PC-3 (cell line): ENCODE data around the gene ARHGEF17. TPM values are rescaled to one million over a fixed set of nuclear protein-coding genes. Genes with fewer than 3 reads are reported as not detected.

Experiments
- ATAC-seq: fragments of 200-7000 bp; cut with Tn5 transposase; 2 replicates; pipeline ENCODE4 v1.9.1; 2020; ENCODE audit warnings: mild to moderate bottlenecking, moderate library complexity
- BruUV-seq: library from RNA; stranded (reverse); fragments of 400-500 nt; replicated peaks from 2 replicates; lab custom pipeline; 2021; lab: Mats Ljungman, UMichigan
- CTCF ChIA-PET: fragments of 300-600 bp; sonication (Branson Sonifier 250); formaldehyde crosslinking; loops from one replicate; lab custom pipeline; 2022; ENCODE audit warnings: antibody characterized with exemption; lab: Charles Lee
- POLR2A ChIA-PET: fragments of 300-600 bp; sonication (Branson Sonifier 250); formaldehyde crosslinking; loops from one replicate; lab custom pipeline; 2022; ENCODE audit warnings: antibody characterized with exemption; ENCODE audit not compliant: unreplicated experiment; lab: Charles Lee
- DNase-seq: peaks from one replicate; pipeline ENCODE4 v3.0.0-alpha.2; 2015
- H2AFZ ChIP-seq: fragments of 300-600 bp; sonication (generic); 2 replicates; pipeline ENCODE4 v1.6.0; 2016; ENCODE audit warnings: antibody characterized with exemption, low read length
- H3F3A ChIP-seq: fragments of 300-600 bp; sonication (generic); one replicate; pipeline ENCODE4 v1.6.0; 2017; ENCODE audit warnings: antibody characterized with exemption, low read length, control low read depth, mild to moderate bottlenecking; ENCODE audit not compliant: unreplicated experiment
- H3K27ac ChIP-seq: fragments of 300-600 bp; sonication (generic); 2 replicates; pipeline ENCODE4 v1.5.1; 2016; ENCODE audit warnings: mild to moderate bottlenecking, low read length
- H3K27me3 ChIP-seq: fragments of 300-600 bp; sonication (generic); 2 replicates; pipeline ENCODE4 v1.6.1; 2016; ENCODE audit warnings: low read length, mixed read lengths
- H3K36me3 ChIP-seq: fragments of 300-600 bp; sonication (generic); 2 replicates; pipeline ENCODE4 v1.6.1; 2016; ENCODE audit warnings: low read depth, mixed run types, low read length, mixed read lengths
- H3K4me1 ChIP-seq: fragments of 300-600 bp; sonication (generic); 2 replicates; pipeline ENCODE4 v1.5.1; 2016; ENCODE audit warnings: low read length; ENCODE audit not compliant: insufficient read depth
- H3K4me2 ChIP-seq: fragments of 300-600 bp; sonication (generic); 2 replicates; pipeline ENCODE4 v1.6.0; 2016; ENCODE audit warnings: low read length
- H3K4me3 ChIP-seq: fragments of 300-600 bp; sonication (generic); 2 replicates; pipeline ENCODE4 v1.5.1; 2016; ENCODE audit warnings: mild to moderate bottlenecking, low read length, mixed read lengths
- H3K79me2 ChIP-seq: fragments of 300-600 bp; sonication (generic); 2 replicates; pipeline ENCODE4 v1.6.1; 2017; ENCODE audit warnings: low read length, mixed read lengths
- H3K9ac ChIP-seq: fragments of 300-600 bp; sonication (generic); 2 replicates; pipeline ENCODE4 v1.6.0; 2016; ENCODE audit warnings: mild to moderate bottlenecking, low read length
- H3K9me2 ChIP-seq: fragments of 300-600 bp; sonication (generic); replicated peaks from 2 replicates; pipeline ENCODE4 v1.6.1; 2016; ENCODE audit warnings: mixed run types, low read length, mixed read lengths
- H3K9me3 ChIP-seq: fragments of 300-600 bp; sonication (generic); 2 replicates; pipeline ENCODE4 v1.6.1; 2016; ENCODE audit warnings: low read length, mixed read lengths
- H4K20me1 ChIP-seq: fragments of 300-600 bp; sonication (generic); 2 replicates; pipeline ENCODE4 v1.6.1; 2016; ENCODE audit warnings: low read length, mixed read lengths
- CTCF ChIP-seq: fragments of 300-600 bp; sonication (generic); conservative IDR thresholded peaks from 2 replicates; pipeline ENCODE4 v1.5.1; 2017; ENCODE audit warnings: antibody characterized with exemption, low read depth, mild to moderate bottlenecking, low read length
- EZH2 ChIP-seq: fragments of 300-600 bp; sonication (generic); IDR thresholded peaks from one replicate; pipeline ENCODE4 v1.6.1; 2017; ENCODE audit warnings: antibody characterized with exemption, mild to moderate bottlenecking, low read length; ENCODE audit not compliant: unreplicated experiment
- EZH2phosphoT487 ChIP-seq: fragments of 300-600 bp; sonication (generic); IDR thresholded peaks from 2 replicates; pipeline ENCODE4 v1.6.1; 2018; ENCODE audit warnings: mild to moderate bottlenecking, antibody characterized with exemption, low read length, borderline replicate concordance
- intact Hi-C: fragments of 100-400 bp; cut with micrococcal nuclease; formaldehyde crosslinking; loops from 2 replicates; pipeline ENCODE4 v1.9.0; 2023
- total RNA-seq: library from RNA; depleted of rRNA; stranded (reverse); fragments of >200 nt; gene quantifications from 2 replicates; pipeline ENCODE4 v1.2.3, GENCODE V29; 2014

ARHGEF17 gene
- total RNA-seq, 1 experiment from 2014 or later: 6.2 TPM

- CTCF ChIA-PET: no interaction called here
- H3K9ac ChIP-seq: no peak overlapping the region
- intact Hi-C loops: no loop called here
Measured at GRCh38 chr11:73414977-73415651, 107.0 kb downstream of the ARHGEF17 start.

DNA sequence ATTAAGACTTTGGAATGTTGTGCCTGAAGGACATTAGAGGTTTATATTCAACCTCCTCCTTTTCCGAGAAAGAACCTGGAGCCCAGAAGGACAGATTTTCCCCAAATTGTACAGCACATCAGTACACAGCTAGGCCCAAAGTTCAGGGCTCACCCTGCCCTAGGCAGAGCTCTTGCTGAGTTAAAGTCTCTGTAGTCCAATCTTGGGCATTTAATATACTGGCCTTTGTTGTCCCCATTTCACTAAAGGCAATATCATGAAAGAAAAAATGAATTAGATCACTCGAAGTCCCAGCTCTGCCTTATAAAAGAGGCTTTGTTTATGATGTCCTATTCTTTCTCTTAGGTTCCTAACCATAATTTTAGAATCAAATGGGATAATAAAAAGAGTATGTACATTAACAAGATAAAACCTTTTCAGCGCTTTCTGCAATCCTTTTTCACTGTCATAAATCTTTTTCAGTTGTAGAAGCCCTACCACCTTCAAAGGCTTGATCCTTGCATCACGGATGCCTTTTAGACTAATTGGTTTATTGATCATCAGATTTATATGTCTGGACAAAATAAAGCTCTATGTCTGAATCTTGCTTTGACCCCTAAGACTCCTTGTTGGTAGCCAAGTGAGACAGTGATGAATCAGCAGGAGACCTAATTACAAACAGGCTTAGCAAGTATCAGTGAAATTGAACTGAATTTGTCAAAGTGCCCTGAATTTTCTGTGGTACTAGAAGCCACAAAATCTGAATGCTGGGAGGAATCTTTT, 108.0 kb downstream of the ARHGEF17 start:
- CTCF ChIA-PET: no interaction called here
- no TSS peak for BruUV-seq
- H3K9ac ChIP-seq: no peak overlapping the region
- H3K9me2 ChIP-seq: no peaks in the 10 kb centered on the region
- peaks cover 22% of the 10 kb centered on the region for H3K4me1 ChIP-seq
- no peaks in the 10 kb centered on the region for H3K9me3 ChIP-seq
- H4K20me1 ChIP-seq: no peaks in the 10 kb centered on the region
- H3K27ac ChIP-seq: no peak overlapping the region
- H3K4me2 ChIP-seq: no peak overlapping the region
- H3K36me3 ChIP-seq: no peaks in the 10 kb centered on the region
- no peak for ATAC-seq
- no peak overlapping the region for H2AFZ ChIP-seq
- POLR2A ChIA-PET: no interaction called here
- DNase-seq: peak; percentile 64
- H3K4me3 ChIP-seq: no peak overlapping the region
- intact Hi-C loops: no loop called here
- no peak for TF ChIP-seq EZH2phosphoT487
- TF ChIP-seq CTCF: no peak
- no peak for TF ChIP-seq EZH2
- no peaks in the 10 kb centered on the region for H3K79me2 ChIP-seq
- H3F3A ChIP-seq: no peaks in the 10 kb centered on the region
- no peaks in the 10 kb centered on the region for H3K27me3 ChIP-seq

More at GRCh38 chr11:73414977-73415651, 107.0 kb downstream of the ARHGEF17 start:
- no peak overlapping the region for H2AFZ ChIP-seq
- no TSS peak for BruUV-seq
- POLR2A ChIA-PET: interaction anchor here (0.5 kb wide), 1 partner anchor 30 kb away, joined by 3 read pairs; no protein-coding TSS in a partner anchor
- no peaks in the 10 kb centered on the region for H3K9me2 ChIP-seq
- no peak overlapping the region for H3K27ac ChIP-seq
- no peaks in the 10 kb centered on the region for H3K9me3 ChIP-seq
- peaks cover 2% of the 10 kb centered on the region; the same call in 1 of the 2 replicates for H3K36me3 ChIP-seq
- no peaks in the 10 kb centered on the region for H3F3A ChIP-seq
- no peak overlapping the region for H3K4me2 ChIP-seq
- no peaks in the 10 kb centered on the region for H4K20me1 ChIP-seq
- H3K4me3 ChIP-seq: no peak overlapping the region
- no peaks in the 10 kb centered on the region for H3K27me3 ChIP-seq
- no peak for TF ChIP-seq EZH2
- TF ChIP-seq EZH2phosphoT487: no peak
- no peak for TF ChIP-seq CTCF
- DNase-seq (no peak), ATAC-seq (no peak)
- H3K4me1 ChIP-seq: peaks cover 22% of the 10 kb centered on the region
- no peaks in the 10 kb centered on the region for H3K79me2 ChIP-seq

- BruUV-seq: no TSS peak
- ChIA-PET CTCF (no interaction called here), POLR2A (no interaction called here)
- no peaks in the 10 kb centered on the region for H3K36me3 ChIP-seq
- DNase-seq (no peak), ATAC-seq (no peak)
- no peak overlapping the region; the same call in 1 of the 2 replicates for H3K4me2 ChIP-seq
- H3K4me1 ChIP-seq: peaks cover 22% of the 10 kb centered on the region
- H3F3A ChIP-seq: no peaks in the 10 kb centered on the region
- no peaks in the 10 kb centered on the region for H3K27me3 ChIP-seq
- H3K27ac ChIP-seq: no peak overlapping the region
- intact Hi-C loops: no loop called here
- H3K9me3 ChIP-seq: no peaks in the 10 kb centered on the region
- no peak overlapping the region for H3K4me3 ChIP-seq
- no peak for TF ChIP-seq CTCF
- TF ChIP-seq EZH2phosphoT487: no peak
- TF ChIP-seq EZH2: no peak
- H3K79me2 ChIP-seq: no peaks in the 10 kb centered on the region
- no peaks in the 10 kb centered on the region for H3K9me2 ChIP-seq
- no peak overlapping the region for H3K9ac ChIP-seq
- no peak overlapping the region for H2AFZ ChIP-seq
- no peaks in the 10 kb centered on the region for H4K20me1 ChIP-seq
Measured at GRCh38 chr11:73416786-73417185, 108.7 kb downstream of the ARHGEF17 start.
